H9 (cell line): ENCODE results near the gene TBL3. TPM values are rescaled to one million over a fixed set of nuclear protein-coding genes. Genes with fewer than 3 reads are reported as not detected.

Source experiments
- DNase-seq: peaks from one replicate; pipeline ENCODE4 v3.0.0-alpha.2; 2017
- H2AFZ ChIP-seq: one replicate; pipeline ENCODE4 v1.6.1; 2013; ENCODE audit warnings: mild to moderate bottlenecking, low read length, control low read depth, moderate library complexity
- H2AK5ac ChIP-seq: 2 replicates; pipeline ENCODE4 v1.6.1; 2013; ENCODE audit warnings: low read length, control low read depth, mixed read lengths; ENCODE audit not compliant: insufficient read length
- H2BK120ac ChIP-seq: one replicate; pipeline ENCODE4 v1.6.1; 2013; ENCODE audit warnings: low read depth, mild to moderate bottlenecking, low read length, control low read depth, inconsistent platforms; ENCODE audit not compliant: poor library complexity, severe bottlenecking
- H2BK12ac ChIP-seq: 2 replicates; pipeline ENCODE4 v1.6.1; 2013; ENCODE audit warnings: low read length, control low read depth, mixed read lengths, low read depth; ENCODE audit not compliant: insufficient read length
- H2BK15ac ChIP-seq: 2 replicates; pipeline ENCODE4 v1.6.1; 2013; ENCODE audit warnings: low read depth, low read length, control low read depth
- H2BK20ac ChIP-seq: one replicate; pipeline ENCODE4 v1.6.1; 2013; ENCODE audit warnings: low read depth, mild to moderate bottlenecking, low read length, control low read depth, inconsistent platforms; ENCODE audit not compliant: poor library complexity, severe bottlenecking
- H2BK5ac ChIP-seq: 2 replicates; pipeline ENCODE4 v1.6.1; 2013; ENCODE audit warnings: low read length, control low read depth, mixed read lengths; ENCODE audit not compliant: insufficient read length
- H3K14ac ChIP-seq: 2 replicates; pipeline ENCODE4 v1.6.1; 2013; ENCODE audit warnings: low read length, control low read depth; ENCODE audit not compliant: insufficient read depth
- H3K18ac ChIP-seq: 2 replicates; pipeline ENCODE4 v1.6.1; 2013; ENCODE audit warnings: low read depth, mild to moderate bottlenecking, mixed read lengths, low read length, control low read depth; ENCODE audit not compliant: insufficient read length
- H3K23ac ChIP-seq: 2 replicates; pipeline ENCODE4 v1.6.1; 2013; ENCODE audit warnings: low read length, control low read depth, mixed read lengths, low read depth; ENCODE audit not compliant: insufficient read length
- H3K23me2 ChIP-seq: 2 replicates; pipeline ENCODE4 v1.6.1; 2013; ENCODE audit warnings: low read depth, mild to moderate bottlenecking, mixed read lengths, low read length, control low read depth; ENCODE audit not compliant: insufficient read length, poor library complexity, severe bottlenecking
- H3K27ac ChIP-seq: 2 replicates; pipeline ENCODE4 v1.5.1; 2013; ENCODE audit warnings: low read length, control low read depth, mixed read lengths, low read depth; ENCODE audit not compliant: insufficient read length
- H3K27me3 ChIP-seq: 2 replicates; pipeline ENCODE4 v1.6.1; 2013; ENCODE audit warnings: low read length, control low read depth, inconsistent platforms; ENCODE audit not compliant: insufficient read depth
- H3K4ac ChIP-seq: 2 replicates; pipeline ENCODE4 v1.6.1; 2013; ENCODE audit warnings: low read depth, mild to moderate bottlenecking, control low read depth, inconsistent platforms, low read length, moderate library complexity
- H3K4me1 ChIP-seq: 2 replicates; pipeline ENCODE4 v1.6.1; 2013; ENCODE audit warnings: low read length, control low read depth, inconsistent platforms; ENCODE audit not compliant: insufficient read depth
- H3K4me2 ChIP-seq: 2 replicates; pipeline ENCODE4 v1.6.1; 2013; ENCODE audit warnings: low read length, control low read depth, mixed read lengths; ENCODE audit not compliant: insufficient read length, insufficient read depth
- H3K56ac ChIP-seq: 2 replicates; pipeline ENCODE4 v1.6.1; 2013; ENCODE audit warnings: low read depth, mild to moderate bottlenecking, mixed read lengths, low read length, control low read depth; ENCODE audit not compliant: insufficient read length
- H3K79me1 ChIP-seq: 2 replicates; pipeline ENCODE4 v1.6.1; 2013; ENCODE audit warnings: low read depth, mild to moderate bottlenecking, moderate library complexity, low read length, control low read depth, inconsistent platforms; ENCODE audit not compliant: insufficient read depth, poor library complexity, severe bottlenecking
- H3K79me2 ChIP-seq: 2 replicates; pipeline ENCODE4 v1.6.1; 2013; ENCODE audit warnings: low read length, control low read depth, inconsistent platforms; ENCODE audit not compliant: insufficient read depth
- H3K9ac ChIP-seq: 2 replicates; pipeline ENCODE4 v1.6.1; 2013; ENCODE audit warnings: low read length, control low read depth, mixed read lengths; ENCODE audit not compliant: insufficient read length; ENCODE audit errors: extremely low read depth
- H3K9me3 ChIP-seq: one replicate; pipeline ENCODE4 v1.6.1; 2013; ENCODE audit warnings: low read depth, low read length, inconsistent platforms; ENCODE audit not compliant: control insufficient read depth
- H3T11ph ChIP-seq: one replicate; pipeline ENCODE4 v1.6.1; 2013; ENCODE audit warnings: mild to moderate bottlenecking, low read length, control low read depth, inconsistent platforms
- H4K20me1 ChIP-seq: one replicate; pipeline ENCODE4 v1.6.1; 2013; ENCODE audit not compliant: control insufficient read depth, insufficient read length, insufficient read depth
- H4K5ac ChIP-seq: 2 replicates; pipeline ENCODE4 v1.6.1; 2013; ENCODE audit warnings: low read depth, mild to moderate bottlenecking, mixed read lengths, low read length, control low read depth; ENCODE audit not compliant: insufficient read length
- H4K8ac ChIP-seq: replicated peaks from 2 replicates; pipeline ENCODE4 v1.6.1; 2013; ENCODE audit warnings: low read length, control low read depth, mixed read lengths, low read depth; ENCODE audit not compliant: insufficient read length
- H4K91ac ChIP-seq: 2 replicates; pipeline ENCODE4 v1.6.1; 2013; ENCODE audit warnings: low read depth, mild to moderate bottlenecking, moderate library complexity, mixed read lengths, low read length, control low read depth; ENCODE audit not compliant: insufficient read length
- H3K27ac Mint-ChIP-seq, 3 experiments: 2 replicates in 2 of 3; 3 replicates in 1 of 3; pipeline ENCODE4 v1.8.0; 2020 to 2021; ENCODE audit warnings: mixed read lengths in 3 of 3, mild to moderate bottlenecking in 1 of 3, moderate library complexity in 1 of 3
- H3K27me3 Mint-ChIP-seq: 2 replicates; pipeline ENCODE4 v1.8.0; 2021; ENCODE audit warnings: low read depth, mild to moderate bottlenecking, moderate library complexity, mixed read lengths
- H3K36me3 Mint-ChIP-seq, 3 experiments: 2 replicates in 2 of 3; 3 replicates in 1 of 3; pipeline ENCODE4 v1.8.0; 2020 to 2021; ENCODE audit warnings: low read depth in 3 of 3, mixed read lengths in 3 of 3; ENCODE audit not compliant: insufficient read depth in 1 of 3
- H3K4me1 Mint-ChIP-seq, 2 experiments: 2 replicates each; pipeline ENCODE4 v1.8.0; 2020; ENCODE audit warnings: mixed read lengths in 2 of 2
- H3K4me3 Mint-ChIP-seq, 2 experiments: 2 replicates in 1 of 2; 3 replicates in 1 of 2; pipeline ENCODE4 v1.8.0; 2020 to 2021; ENCODE audit warnings: mild to moderate bottlenecking in 2 of 2, mixed read lengths in 2 of 2, moderate library complexity in 1 of 2
- H3K9me3 Mint-ChIP-seq, 2 experiments: 2 replicates in 1 of 2; 3 replicates in 1 of 2; pipeline ENCODE4 v1.8.0; 2020; ENCODE audit warnings: mild to moderate bottlenecking in 2 of 2, mixed read lengths in 2 of 2, moderate library complexity in 1 of 2
- WGBS: extraction: QIAGEN DNeasy Blood & Tissue Kit; methylation state at CpG from one replicate; pipeline ENCODE4 v1.1.7; 2013; ENCODE audit warnings: missing lambda C conversion rate, low lambda C conversion rate, mixed read lengths; ENCODE audit not compliant: insufficient read length; ENCODE audit errors: extremely low coverage; 5-methylcytosine and 5-hydroxymethylcytosine counted together
- total RNA-seq: library from RNA; stranded (reverse); gene quantifications from 2 replicates; pipeline ENCODE4 v1.2.1, GENCODE V29; 2021
- TF ChIP-seq, protein P1 (sequence below): fragments of 200-600 bp; sonication (generic); conservative IDR thresholded peaks from 3 replicates; pipeline ENCODE4 v1.8.0; 2021; ENCODE audit warnings: antibody characterized with exemption, mild to moderate bottlenecking

Gene TBL3
- total RNA-seq, 1 experiment from 2014 or later, result 54.0 TPM

DNA sequence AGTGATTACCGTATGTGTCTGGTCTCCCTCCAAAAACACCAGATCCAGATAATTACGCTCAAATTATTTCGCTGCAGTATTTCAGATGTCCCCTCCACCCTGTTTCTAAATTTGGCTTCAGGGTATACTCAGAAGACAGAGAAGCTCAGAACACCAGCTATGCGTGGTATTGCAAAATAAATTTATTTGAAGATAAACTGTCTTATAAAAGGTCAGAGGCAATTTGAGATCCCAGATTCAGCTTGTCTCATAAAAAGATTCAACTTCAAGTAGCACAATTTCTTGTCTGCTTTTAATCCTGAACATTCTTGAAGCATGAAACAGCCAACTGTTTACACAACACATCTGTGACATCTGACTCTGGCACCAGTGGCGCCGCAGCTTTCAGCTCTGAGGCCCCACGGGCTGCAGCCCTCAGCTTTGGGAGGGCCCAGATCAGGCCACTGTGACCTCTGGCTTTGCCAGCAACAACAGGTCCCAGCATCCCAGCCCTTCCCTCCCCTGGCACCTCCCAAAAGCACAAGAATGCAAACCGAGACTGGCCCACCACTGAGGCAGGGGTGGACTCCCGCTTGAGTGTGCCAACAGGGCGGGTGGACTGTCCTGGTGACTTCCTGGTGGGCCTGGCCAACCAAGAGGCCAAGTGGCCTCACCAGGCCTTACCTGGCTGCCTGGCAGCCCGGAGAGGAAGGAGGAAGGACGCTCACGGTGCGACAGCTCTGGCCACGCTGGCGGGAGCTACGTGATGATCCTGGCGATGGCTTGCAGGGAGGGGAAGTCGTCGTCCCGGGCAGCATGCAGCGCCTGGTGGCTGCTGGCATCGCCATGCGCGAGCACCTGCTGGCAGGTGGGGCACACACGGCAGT, 25.9 kb downstream of the TBL3 start:
- Histone ChIP-seq H4K8ac (no peak overlapping the region), H3K9me3 (no peaks in the 10 kb centered on the region), H3K79me2 (no peaks in the 10 kb centered on the region), H4K20me1 (no peaks in the 10 kb centered on the region), H3K79me1 (no peaks in the 10 kb centered on the region), H2AK5ac (no peak overlapping the region), H3K9ac (no peak overlapping the region), H3K27me3 (no peaks in the 10 kb centered on the region), H3K4ac (no peak overlapping the region), H3K4me1 (no peaks in the 10 kb centered on the region), H3K14ac (no peak overlapping the region), H3K18ac (no peak overlapping the region), H3K23ac (no peak overlapping the region), H2BK5ac (no peak overlapping the region), H4K91ac (no peak overlapping the region), H3K23me2 (no peaks in the 10 kb centered on the region), H3K4me2 (no peak overlapping the region), H2AFZ (no peak overlapping the region), H2BK20ac (no peak overlapping the region), H2BK12ac (no peak overlapping the region), H3K27ac (no peak overlapping the region), H2BK120ac (no peak overlapping the region), H2BK15ac (no peak overlapping the region), H4K5ac (no peak overlapping the region), H3T11ph (no peak overlapping the region), H3K56ac (no peak overlapping the region)
- TF ChIP-seq, protein P1, sequence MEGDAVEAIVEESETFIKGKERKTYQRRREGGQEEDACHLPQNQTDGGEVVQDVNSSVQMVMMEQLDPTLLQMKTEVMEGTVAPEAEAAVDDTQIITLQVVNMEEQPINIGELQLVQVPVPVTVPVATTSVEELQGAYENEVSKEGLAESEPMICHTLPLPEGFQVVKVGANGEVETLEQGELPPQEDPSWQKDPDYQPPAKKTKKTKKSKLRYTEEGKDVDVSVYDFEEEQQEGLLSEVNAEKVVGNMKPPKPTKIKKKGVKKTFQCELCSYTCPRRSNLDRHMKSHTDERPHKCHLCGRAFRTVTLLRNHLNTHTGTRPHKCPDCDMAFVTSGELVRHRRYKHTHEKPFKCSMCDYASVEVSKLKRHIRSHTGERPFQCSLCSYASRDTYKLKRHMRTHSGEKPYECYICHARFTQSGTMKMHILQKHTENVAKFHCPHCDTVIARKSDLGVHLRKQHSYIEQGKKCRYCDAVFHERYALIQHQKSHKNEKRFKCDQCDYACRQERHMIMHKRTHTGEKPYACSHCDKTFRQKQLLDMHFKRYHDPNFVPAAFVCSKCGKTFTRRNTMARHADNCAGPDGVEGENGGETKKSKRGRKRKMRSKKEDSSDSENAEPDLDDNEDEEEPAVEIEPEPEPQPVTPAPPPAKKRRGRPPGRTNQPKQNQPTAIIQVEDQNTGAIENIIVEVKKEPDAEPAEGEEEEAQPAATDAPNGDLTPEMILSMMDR, result no peak
- Mint-ChIP-seq H3K4me1 (no peaks in the 10 kb centered on the region), H3K4me3 (no peak overlapping the region), H3K27ac (peak overlapping the region in 1 of 3 experiments; percentile 15; a peak in 1 of 7 replicates), H3K9me3 (no peaks in the 10 kb centered on the region), H3K36me3 (peaks cover 18 to 48% (median 44%) of the 10 kb centered on the region in 3 experiments), H3K27me3 (peaks cover 7% of the 10 kb centered on the region; the same call in 1 of the 2 replicates)
- no CpG with 5 or more reads among the region's 26 CpGs for WGBS
- no peak for DNase-seq
